ENCODE measurements around the gene DARS1.

DARS1 gene

GRCh38 chr2:136014411-136014810 lies 29.0 kb upstream of the DARS1 start:
- no peak for FAIRE-seq

- FAIRE-seq = no peak
Observed at GRCh38 chr2:136013955-136014354, 28.5 kb upstream of the DARS1 start.

- no peak for FAIRE-seq
Observed at GRCh38 chr2:136013136-136013685, 27.8 kb upstream of the DARS1 start.

GRCh38 chr2:136012315-136012714 lies 26.9 kb upstream of the DARS1 start:
- FAIRE-seq = no peak

GRCh38 chr2:136010126-136010525 lies 24.7 kb upstream of the DARS1 start:
- no peak for FAIRE-seq

GRCh38 chr2:136008205-136008865 lies 22.9 kb upstream of the DARS1 start:
- no peak for FAIRE-seq

GRCh38 chr2:136006658-136007057 lies 21.2 kb upstream of the DARS1 start:
- no peak for FAIRE-seq

- FAIRE-seq = no peak
Observed at GRCh38 chr2:136005462-136006196, 20.2 kb upstream of the DARS1 start.

GRCh38 chr2:136004965-136005364 lies 19.5 kb upstream of the DARS1 start:
- FAIRE-seq = no peak

- no peak for FAIRE-seq
Observed at GRCh38 chr2:136001131-136001530, 15.7 kb upstream of the DARS1 start.

- FAIRE-seq = no peak
Observed at GRCh38 chr2:136000502-136000901, 15.1 kb upstream of the DARS1 start.

GRCh38 chr2:135999899-136000298 lies 14.5 kb upstream of the DARS1 start:
- FAIRE-seq = no peak

GRCh38 chr2:135998879-135999278 lies 13.5 kb upstream of the DARS1 start:
- FAIRE-seq = no peak

GRCh38 chr2:135997380-135997779 lies 12.0 kb upstream of the DARS1 start:
- no peak for FAIRE-seq

- no peak for FAIRE-seq
Observed at GRCh38 chr2:135996304-135996703, 10.9 kb upstream of the DARS1 start.

- no peak for FAIRE-seq
Observed at GRCh38 chr2:135994281-135994680, 8.9 kb upstream of the DARS1 start.

- FAIRE-seq = no peak
Observed at GRCh38 chr2:135993421-135993820, 8.0 kb upstream of the DARS1 start.

GRCh38 chr2:135991861-135992260 lies 6.4 kb upstream of the DARS1 start:
- no peak for FAIRE-seq

- FAIRE-seq = no peak
Observed at GRCh38 chr2:135987441-135987840, 2.0 kb upstream of the DARS1 start.

GRCh38 chr2:135986507-135986906 lies 1.1 kb upstream of the DARS1 start:
- no peak for FAIRE-seq

- FAIRE-seq = no peak
Observed at GRCh38 chr2:135985826-135986393, 484 bp upstream of the DARS1 start.

- FAIRE-seq = no peak
Observed at GRCh38 chr2:135984199-135985017, 1.0 kb downstream of the DARS1 start.
